PC-3 (cell line): ENCODE results near the gene PJA1.

Source experiments
- CTCF ChIP-seq: fragments of 300-600 bp; sonication (generic); conservative IDR thresholded peaks from 2 replicates; pipeline ENCODE4 v1.5.1; 2017; ENCODE audit warnings: antibody characterized with exemption, low read depth, mild to moderate bottlenecking, low read length
- EZH2 ChIP-seq: fragments of 300-600 bp; sonication (generic); IDR thresholded peaks from one replicate; pipeline ENCODE4 v1.6.1; 2017; ENCODE audit warnings: antibody characterized with exemption, mild to moderate bottlenecking, low read length; ENCODE audit not compliant: unreplicated experiment
- EZH2phosphoT487 ChIP-seq: fragments of 300-600 bp; sonication (generic); IDR thresholded peaks from 2 replicates; pipeline ENCODE4 v1.6.1; 2018; ENCODE audit warnings: mild to moderate bottlenecking, antibody characterized with exemption, low read length, borderline replicate concordance

GRCh38 chrX:69136546-69137331, 28.5 kb downstream of the PJA1 start:
- TF ChIP-seq CTCF (no peak), EZH2phosphoT487 (no peak), EZH2 (no peak)
